ENCODE data around the gene CARS2.
A peak's percentile ranks its signal among the peaks of the same experiment; 100 is the strongest.

CARS2 gene

GRCh38 chr13:110605132-110605531 lies 100.8 kb downstream of the CARS2 start:
- H3K4me3 ChIP-seq (ENCODE audit: low read depth, low read length): no peak overlapping the region
- no peaks in the 10 kb centered on the region for H3K27me3 ChIP-seq
- H3K4me1 ChIP-seq: no peaks in the 10 kb centered on the region
- no peak for DNase-seq
- no peaks in the 10 kb centered on the region for H3K9me3 ChIP-seq
- no peak for TF ChIP-seq CTCF (IDR thresholded peaks at IDR 0.05; ENCODE audit: low read depth, low read length)
- H3K36me3 ChIP-seq: no peaks in the 10 kb centered on the region

GRCh38 chr13:110600980-110601379 lies 104.9 kb downstream of the CARS2 start:
- TF ChIP-seq CTCF (IDR thresholded peaks at IDR 0.05; ENCODE audit: low read depth, low read length): no peak
- no peaks in the 10 kb centered on the region for H3K27me3 ChIP-seq
- H3K4me3 ChIP-seq (ENCODE audit: low read depth, low read length): no peak overlapping the region
- peaks cover 4% of the 10 kb centered on the region for H3K4me1 ChIP-seq
- no peak for DNase-seq
- H3K9me3 ChIP-seq: no peaks in the 10 kb centered on the region
- no peaks in the 10 kb centered on the region for H3K36me3 ChIP-seq

- Histone ChIP-seq H3K4me3 (ENCODE audit: low read depth, low read length) (no peak overlapping the region), H3K27me3 (no peaks in the 10 kb centered on the region), H3K9me3 (no peaks in the 10 kb centered on the region), H3K36me3 (no peaks in the 10 kb centered on the region), H3K4me1 (peaks cover 4% of the 10 kb centered on the region)
- DNase-seq: no peak
- no peak for TF ChIP-seq CTCF (IDR thresholded peaks at IDR 0.05; ENCODE audit: low read depth, low read length)
Observed at GRCh38 chr13:110600261-110600819, 105.6 kb downstream of the CARS2 start.

- Histone ChIP-seq H3K36me3 (no peaks in the 10 kb centered on the region), H3K9me3 (no peaks in the 10 kb centered on the region), H3K4me3 (ENCODE audit: low read depth, low read length) (no peak overlapping the region), H3K4me1 (peaks cover 4% of the 10 kb centered on the region), H3K27me3 (no peaks in the 10 kb centered on the region)
- DNase-seq: no peak
- no peak for TF ChIP-seq CTCF (IDR thresholded peaks at IDR 0.05; ENCODE audit: low read depth, low read length)
Observed at GRCh38 chr13:110597041-110597689, 108.8 kb downstream of the CARS2 start.

- H3K4me3 ChIP-seq (ENCODE audit: low read depth, low read length): no peak overlapping the region
- peaks cover 4% of the 10 kb centered on the region for H3K4me1 ChIP-seq
- H3K36me3 ChIP-seq: no peaks in the 10 kb centered on the region
- H3K9me3 ChIP-seq: no peaks in the 10 kb centered on the region
- H3K27me3 ChIP-seq: peaks cover 3% of the 10 kb centered on the region; the same call in 1 of the 2 replicates
- TF ChIP-seq CTCF (IDR thresholded peaks at IDR 0.05; ENCODE audit: low read depth, low read length): peak; percentile 71
- peak; percentile 36 for DNase-seq
Observed at GRCh38 chr13:110593430-110594130, 112.3 kb downstream of the CARS2 start.

GRCh38 chr13:110592665-110593064 lies 113.3 kb downstream of the CARS2 start:
- H3K27me3 ChIP-seq: peaks cover 3% of the 10 kb centered on the region; the same call in 1 of the 2 replicates

More at GRCh38 chr13:110592665-110593064, 113.3 kb downstream of the CARS2 start:
- Histone ChIP-seq H3K9me3 (no peaks in the 10 kb centered on the region), H3K36me3 (no peaks in the 10 kb centered on the region), H3K4me3 (ENCODE audit: low read depth, low read length) (no peak overlapping the region), H3K4me1 (peaks cover 4% of the 10 kb centered on the region)
- no peak for TF ChIP-seq CTCF (IDR thresholded peaks at IDR 0.05; ENCODE audit: low read depth, low read length)
- no peak for DNase-seq
